Stimulated activated CD8-positive, alpha-beta memory T cell treated with anti-CD3 and anti-CD28 coated beads, Interleukin-2, amount 100 ng/mL, for 48 hours (primary cell): ENCODE results near the gene IFFO2.

ENCODE experiments used
- DNase-seq, 2 donors: peaks; one replicate each; pipeline ENCODE4 v3.0.0-alpha.2; 2020; ENCODE audit warnings: low read depth in 2 of 2

Gene IFFO2

DNA sequence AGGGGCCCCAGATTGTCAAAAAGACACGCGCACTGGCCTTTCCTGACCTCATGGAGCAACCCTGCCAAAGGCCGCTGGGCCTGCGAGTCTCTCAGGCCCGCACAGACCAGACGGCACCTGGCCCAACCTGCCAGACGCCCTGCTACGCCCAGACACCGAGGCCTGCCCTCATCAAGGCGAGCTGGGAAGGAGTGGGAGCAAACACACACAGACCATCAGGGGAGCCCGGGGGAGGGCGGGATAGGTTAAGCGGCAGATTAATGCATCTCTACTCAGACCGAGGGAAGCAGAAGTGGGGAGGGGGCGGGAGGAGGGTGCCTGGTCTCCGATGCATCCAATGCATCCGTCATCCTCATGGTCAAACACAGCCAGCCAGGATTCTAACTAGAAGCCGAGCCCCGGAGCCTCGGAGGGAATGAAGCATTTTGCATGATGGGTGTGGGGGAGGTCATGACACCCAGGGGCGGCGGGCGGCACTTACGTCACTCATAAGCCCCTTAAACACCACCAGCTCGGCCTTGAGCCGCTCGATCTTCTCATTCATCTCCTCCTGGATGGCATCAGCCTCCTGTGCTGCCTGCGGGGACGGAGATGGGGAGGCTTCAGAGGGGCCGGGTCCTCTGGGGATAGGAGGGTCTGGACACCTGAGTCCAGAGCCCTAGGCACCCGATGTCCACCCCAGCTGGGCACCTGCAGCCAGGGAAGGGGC lies 37.1 kb downstream of the IFFO2 start:
- no peak for DNase-seq

- no peak for DNase-seq
Observed at GRCh38 chr1:18918417-18918816, 38.1 kb downstream of the IFFO2 start.

- no peak for DNase-seq
Observed at GRCh38 chr1:18917071-18917799, 39.2 kb downstream of the IFFO2 start.

GRCh38 chr1:18915341-18915740 lies 41.1 kb downstream of the IFFO2 start:
- DNase-seq, result no peak

DNA sequence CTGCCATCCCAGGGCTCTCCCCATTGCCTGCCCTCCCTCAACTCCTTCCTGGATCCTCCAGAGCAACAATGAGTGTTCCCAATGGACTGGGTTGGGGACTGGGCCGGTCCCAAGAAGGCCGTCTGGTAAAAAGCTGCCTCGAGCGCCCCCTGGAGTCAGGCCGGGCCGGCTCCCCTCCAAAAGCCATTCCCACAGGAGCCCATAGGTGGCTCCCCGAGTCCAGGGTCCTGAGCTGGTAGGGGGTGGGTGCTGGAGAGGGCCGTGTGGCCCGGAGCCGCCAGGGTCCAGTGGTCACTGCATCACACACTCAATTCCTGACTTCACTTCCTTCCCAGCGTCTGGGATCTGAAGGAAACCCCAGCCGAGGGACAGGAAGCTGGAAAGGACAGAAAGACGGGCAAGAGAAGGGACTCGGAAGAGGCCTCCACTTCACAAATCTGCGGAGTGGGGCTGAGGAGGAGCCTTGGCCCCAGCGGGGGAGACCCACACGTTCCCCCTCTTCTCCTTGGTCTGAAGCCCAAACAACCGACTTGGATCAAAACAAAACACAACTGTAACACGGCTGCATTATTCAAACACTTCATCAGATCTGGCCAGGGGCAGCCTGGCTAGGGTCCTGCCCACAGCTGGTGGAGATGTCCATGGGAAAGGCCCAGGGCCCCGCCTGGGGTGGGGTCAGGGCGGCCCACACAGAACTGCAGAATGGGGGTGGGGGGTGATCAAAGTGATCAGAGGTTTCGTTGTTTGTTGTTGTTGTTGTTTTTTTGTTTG lies 43.2 kb downstream of the IFFO2 start:
- peak; percentile 71 to 72 for DNase-seq

DNA sequence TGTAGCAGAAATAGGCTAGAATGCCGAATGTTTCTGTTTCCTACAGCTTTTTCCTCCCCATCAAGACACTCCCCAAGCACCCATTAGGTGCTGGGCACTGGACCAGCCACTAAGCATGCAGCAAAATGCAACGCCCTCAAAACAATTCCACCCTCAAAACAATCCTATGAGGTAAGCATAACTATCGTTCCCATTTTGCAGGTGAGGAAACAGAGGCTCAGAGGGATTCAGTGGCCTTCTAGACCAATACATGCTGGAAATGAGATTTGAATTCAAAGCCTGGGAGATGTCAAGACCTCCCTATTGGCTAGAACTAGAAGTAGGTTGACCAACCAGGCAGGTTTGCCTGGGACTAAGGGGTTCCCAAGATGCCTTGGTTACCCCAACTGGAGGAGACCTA lies 43.9 kb downstream of the IFFO2 start:
- no peak for DNase-seq

DNA sequence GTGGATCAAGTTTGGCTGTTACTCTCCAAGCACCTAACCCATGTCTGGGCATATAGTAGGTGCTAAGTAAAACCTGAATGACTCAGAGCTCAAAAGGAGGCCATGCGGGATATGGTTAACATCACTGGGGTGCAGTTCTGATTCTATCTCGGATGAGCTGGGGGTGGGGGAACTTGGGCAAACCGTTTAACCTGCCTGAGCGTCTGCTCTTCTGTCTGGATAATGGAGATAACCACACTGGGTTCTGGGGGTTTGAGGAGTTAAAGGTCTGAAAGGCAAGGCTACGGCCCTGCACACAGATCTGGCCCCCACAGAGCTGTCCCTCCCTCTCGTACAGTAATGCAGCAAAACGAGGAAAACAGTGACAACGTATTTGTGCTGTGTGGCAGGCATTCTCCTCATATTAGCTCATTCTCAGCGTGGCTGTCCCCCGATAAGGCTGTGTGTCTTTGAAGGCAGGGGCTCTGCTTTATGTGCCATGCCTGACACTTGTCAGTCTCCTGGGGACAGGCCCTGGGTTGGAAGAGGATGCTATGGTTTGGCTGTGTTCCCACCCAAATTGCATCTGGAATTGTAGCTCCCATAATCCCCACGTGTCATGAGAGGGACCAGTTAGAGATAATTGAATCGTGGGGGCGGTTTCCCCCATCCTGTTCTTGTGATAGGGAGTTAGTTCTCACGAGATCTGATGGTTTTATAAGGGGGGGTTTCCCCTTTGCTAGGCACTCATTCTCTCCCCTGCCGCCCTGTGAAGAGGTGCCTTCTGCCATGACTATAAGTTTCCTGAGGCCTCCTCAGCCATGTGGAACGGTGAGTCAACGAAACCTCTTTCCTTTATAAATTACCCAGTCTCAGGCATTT lies 47.3 kb downstream of the IFFO2 start:
- DNase-seq, result no peak

- no peak for DNase-seq
Observed at GRCh38 chr1:18907917-18908845, 48.3 kb downstream of the IFFO2 start.

DNA sequence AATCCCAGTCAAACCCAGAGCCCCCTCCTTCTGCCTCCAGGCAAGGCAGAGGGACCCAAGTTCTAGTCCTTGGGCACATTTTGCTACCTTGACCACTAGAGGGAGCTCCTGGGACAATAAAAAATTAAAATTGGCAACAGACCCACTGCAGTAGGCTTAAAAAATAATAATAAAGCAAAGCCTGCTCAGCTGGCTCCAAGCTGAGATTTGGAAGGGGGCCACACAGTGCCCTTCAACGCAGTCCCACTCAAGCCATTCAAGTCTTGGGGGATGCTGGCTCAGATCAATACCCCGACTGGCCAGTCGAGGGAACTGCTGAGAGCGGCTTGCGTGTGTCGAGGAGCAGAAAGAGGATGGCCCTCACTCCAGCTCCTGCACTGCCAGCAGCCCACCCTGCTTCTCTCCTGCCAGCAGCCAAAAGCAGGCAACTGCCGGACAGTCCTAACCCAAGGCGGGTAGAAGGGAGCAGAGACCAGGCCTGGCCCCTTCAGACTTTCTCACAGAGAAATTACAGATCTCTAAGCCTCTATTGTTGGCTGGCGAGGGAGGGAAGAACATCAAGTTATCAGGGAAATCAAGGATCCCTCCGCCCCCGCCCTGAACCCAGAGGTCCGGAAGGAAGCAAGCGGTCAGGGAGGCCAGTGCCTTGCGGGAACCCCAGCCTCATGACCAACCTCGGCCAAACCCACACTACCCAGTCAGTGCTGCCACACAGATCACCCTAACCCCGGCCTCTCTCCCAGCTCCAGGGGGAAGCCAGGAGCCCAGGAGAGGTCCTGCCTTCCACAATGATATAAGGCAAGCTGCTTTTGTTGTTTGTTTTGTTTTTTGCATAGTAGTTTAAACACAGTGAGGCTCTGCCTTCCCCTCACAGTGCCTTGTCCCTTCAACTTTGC lies 49.2 kb downstream of the IFFO2 start:
- DNase-seq, result no peak

DNA sequence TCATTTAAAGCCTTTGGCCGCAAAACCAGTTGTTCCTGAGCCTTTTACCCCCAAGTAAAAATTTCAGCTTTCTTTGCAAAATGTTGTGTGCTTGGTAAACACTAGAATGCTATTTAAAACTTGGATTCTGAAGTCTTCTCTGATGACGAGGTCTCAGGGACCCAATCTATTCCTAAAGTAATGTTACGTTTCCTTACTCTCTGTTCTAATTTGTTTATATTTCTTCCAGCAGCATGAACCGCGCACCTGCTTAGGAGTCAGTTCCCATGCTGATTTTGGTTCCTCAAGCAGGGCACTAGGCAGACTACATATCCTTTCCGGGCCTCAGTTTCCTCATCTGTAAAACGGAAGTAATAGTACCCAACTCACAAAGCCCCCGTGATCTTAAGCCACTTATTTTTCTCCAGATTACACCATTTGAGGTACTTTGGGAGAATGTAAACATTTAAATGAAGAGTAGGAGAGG lies 53.2 kb downstream of the IFFO2 start:
- no peak for DNase-seq

- peak; percentile 84 to 86 for DNase-seq
Observed at GRCh38 chr1:18902523-18903290, 53.8 kb downstream of the IFFO2 start, which contains the start of gene ALDH4A1. ALDH4A1 (minus strand) TSS chr1:18902555; CDS start chr1:18902523, 32 bp downstream.

DNA sequence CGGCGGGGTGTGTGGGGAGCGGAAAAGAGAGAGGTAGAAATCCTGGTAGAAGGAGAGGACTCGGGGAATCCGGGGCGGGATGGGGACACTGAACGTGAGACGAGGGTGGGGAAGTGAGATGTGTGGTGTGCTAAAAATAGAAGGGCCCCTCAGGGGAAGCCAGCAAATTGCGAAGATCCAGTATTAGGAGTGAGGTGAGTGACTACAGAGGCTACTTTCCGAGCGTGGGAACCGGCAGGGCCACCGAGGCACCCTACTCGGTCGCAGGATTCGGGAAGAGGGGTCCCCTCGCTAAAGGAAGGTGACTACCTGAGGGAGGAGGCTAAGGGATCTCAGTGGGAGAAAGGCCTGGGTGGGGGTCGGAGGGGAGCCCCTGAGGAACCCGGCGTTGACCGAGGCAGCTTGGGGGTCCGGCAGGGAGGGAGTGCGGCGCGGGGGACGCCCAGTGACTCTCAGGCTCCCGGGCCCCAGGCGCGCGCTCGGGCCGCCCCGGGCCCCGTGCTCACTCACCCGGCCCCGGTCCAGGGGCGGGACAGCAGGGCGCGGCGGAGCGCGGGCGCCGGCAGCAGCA lies 54.4 kb downstream of the IFFO2 start:
- DNase-seq, result peak in 1 of 2 donors; percentile 10

GRCh38 chr1:18901147-18901951 lies 55.1 kb downstream of the IFFO2 start:
- DNase-seq, result no peak

GRCh38 chr1:18900303-18900841 lies 56.1 kb downstream of the IFFO2 start:
- no peak for DNase-seq

GRCh38 chr1:18899363-18900049 lies 57.0 kb downstream of the IFFO2 start:
- no peak for DNase-seq

GRCh38 chr1:18898567-18898966 lies 57.9 kb downstream of the IFFO2 start:
- no peak for DNase-seq
